Psoas muscle (tissue), 8 donors: Measurements from ENCODE around the gene RIPOR3. TPM values are rescaled to one million over a fixed set of nuclear protein-coding genes. Genes with fewer than 3 reads are reported as not detected.

Experiments
- ATAC-seq, 4 donors: fragments of 200-7000 bp; cut with Tn5 transposase; one replicate each; pipeline ENCODE4 v1.9.1; 2020; ENCODE audit warnings: moderate library complexity in 3 of 4, mild to moderate bottlenecking in 2 of 4
- DNase-seq, 2 donors: peaks; one replicate each; pipeline ENCODE4 v3.0.0-alpha.2; 2020
- H3K27ac ChIP-seq: fragments of 200-600 bp; one replicate; pipeline ENCODE4 v1.8.0; 2022
- H3K27me3 ChIP-seq, 3 donors: fragments of 200-600 bp in 1 of 3; one replicate each; pipeline versions ENCODE4 v1.6.1 to v1.8.0; 2013 to 2022; ENCODE audit warnings: low read length in 2 of 3, mild to moderate bottlenecking in 2 of 3, moderate library complexity in 1 of 3; ENCODE audit not compliant: insufficient read depth in 3 of 3
- H3K36me3 ChIP-seq, 2 donors: fragments of 200-600 bp in 1 of 2; one replicate each; pipeline versions ENCODE4 v1.6.1 to v1.8.0; 2013 to 2022; ENCODE audit warnings: low read depth in 1 of 2, mild to moderate bottlenecking in 1 of 2, moderate library complexity in 1 of 2; ENCODE audit not compliant: insufficient read depth in 1 of 2
- H3K4me1 ChIP-seq: fragments of 200-600 bp; one replicate; pipeline ENCODE4 v1.8.0; 2022
- H3K4me3 ChIP-seq: fragments of 200-600 bp; one replicate; pipeline ENCODE4 v1.8.0; 2022; ENCODE audit warnings: mild to moderate bottlenecking
- H3K9me3 ChIP-seq: fragments of 200-600 bp; one replicate; pipeline ENCODE4 v1.8.0; 2022
- CTCF ChIP-seq: fragments of 200-600 bp; IDR thresholded peaks from one replicate; pipeline ENCODE4 v1.8.0; 2022; ENCODE audit warnings: antibody characterized with exemption
- WGBS, 3 donors: extraction: QIAGEN DNeasy Blood & Tissue Kit; methylation state at CpG; one replicate each; pipeline versions ENCODE4 v1.1.6 to v1.1.7; 2013; 5-methylcytosine and 5-hydroxymethylcytosine counted together
- intact Hi-C, 2 donors: fragments of 100-400 bp; cut with DNase I; formaldehyde crosslinking; loops; one replicate each; pipeline versions ENCODE4 v1.11.0 to v1.14.2; 2022
- polyA plus RNA-seq, 3 donors: library from polyadenylated mRNA; stranded (reverse); fragments of 200-250 nt; gene quantifications; one replicate each; pipeline ENCODE4 v1.2.3, GENCODE V29; 2013
- total RNA-seq, 4 donors: library from RNA; stranded (reverse); fragmentation: NEBNext Ultra II Directional in 2 of 4; extraction: Animal tissue kit (Norgen Biotek cat#: 25700) in 2 of 4; gene quantifications; one replicate each; pipeline versions ENCODE4 v1.2.1 to v1.2.4, GENCODE V29; 2021 to 2023
- donor health status: healthy with polysubstance abuse.
- donor health status: DM: no; HTN: no; CAD: no; lungs with moderate emphysema.
- donor health status: Bipolar disorder and iron deficiency.
- donor health status: healthy.
- donor health status: DM: yes; HTN: yes; CAD: no.
- donor health status: DM: no; HTN: no; CAD: no.
- donor health status: DM: no; HTN: no; CAD: no.
- donor health status: DM: yes; HTN: yes; CAD: no.

The RIPOR3 gene
- total and polyA plus RNA-seq, 7 donors = 3.1 to 5.7 (median 5.2) TPM

DNA sequence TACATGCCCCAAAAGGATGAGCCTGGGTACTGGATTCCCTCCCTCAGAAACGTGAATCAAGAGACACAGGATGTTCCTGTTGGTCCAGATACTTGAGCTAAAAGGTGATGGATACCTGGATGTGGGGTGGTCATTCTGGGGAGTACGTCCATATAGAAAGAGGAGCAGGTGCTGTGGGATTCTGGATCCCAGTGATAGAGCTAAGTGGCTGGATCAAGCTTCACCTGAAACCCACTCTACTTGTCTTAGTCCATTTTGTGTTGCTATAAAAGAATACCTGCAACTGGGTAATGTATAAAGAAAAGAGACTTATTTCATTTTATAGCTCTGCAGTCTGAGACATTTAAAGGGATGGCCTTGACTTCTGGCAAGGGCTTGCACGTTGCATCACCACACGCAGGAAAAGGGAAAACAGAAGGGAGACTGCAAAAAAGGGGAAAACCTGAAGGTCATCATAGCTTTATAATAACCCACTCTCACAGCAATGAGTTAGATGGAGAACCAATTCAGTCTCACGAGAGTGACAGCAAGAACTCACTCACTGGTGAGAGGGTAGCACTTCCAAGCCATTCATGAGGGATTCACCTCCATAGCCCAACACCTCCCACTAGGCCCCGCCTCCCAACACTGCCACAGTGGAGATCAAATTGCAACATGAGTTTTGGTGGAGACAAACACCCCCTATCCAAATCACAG is 31.2 kb downstream of the RIPOR3 start:
- H3K4me1 ChIP-seq = peaks cover 13% of the 10 kb centered on the region
- intact Hi-C loops = loop anchor here (5.0 kb wide), 1 partner anchor 87 kb away; no protein-coding TSS in a partner anchor
- H3K36me3 ChIP-seq = no peaks in the 10 kb centered on the region
- H3K9me3 ChIP-seq = no peaks in the 10 kb centered on the region
- ATAC-seq (no peak), DNase-seq (no peak)
- WGBS, 3 donors = 87 to 92% (median 91%) methylated on average over 6 of the region's 6 CpGs
- H3K27me3 ChIP-seq = no peaks in the 10 kb centered on the region
- no peak overlapping the region for H3K4me3 ChIP-seq
- no peak overlapping the region for H3K27ac ChIP-seq
- no peak for TF ChIP-seq CTCF

GRCh38 chr20:50658804-50659380 is 32.5 kb downstream of the RIPOR3 start:
- intact Hi-C loops = no loop called here
- ATAC-seq = peak in 2 of 4 donors; percentile 39 to 47
- H3K4me1 ChIP-seq = peaks cover 13% of the 10 kb centered on the region
- H3K36me3 ChIP-seq = no peaks in the 10 kb centered on the region
- H3K4me3 ChIP-seq = no peak overlapping the region
- no peaks in the 10 kb centered on the region for H3K9me3 ChIP-seq
- WGBS, 3 donors = 32 to 48% (median 34%) methylated on average over 10 of the region's 10 CpGs
- TF ChIP-seq CTCF = peak; percentile 10
- H3K27me3 ChIP-seq = no peaks in the 10 kb centered on the region
- DNase-seq = no peak
- H3K27ac ChIP-seq = no peak overlapping the region

DNA sequence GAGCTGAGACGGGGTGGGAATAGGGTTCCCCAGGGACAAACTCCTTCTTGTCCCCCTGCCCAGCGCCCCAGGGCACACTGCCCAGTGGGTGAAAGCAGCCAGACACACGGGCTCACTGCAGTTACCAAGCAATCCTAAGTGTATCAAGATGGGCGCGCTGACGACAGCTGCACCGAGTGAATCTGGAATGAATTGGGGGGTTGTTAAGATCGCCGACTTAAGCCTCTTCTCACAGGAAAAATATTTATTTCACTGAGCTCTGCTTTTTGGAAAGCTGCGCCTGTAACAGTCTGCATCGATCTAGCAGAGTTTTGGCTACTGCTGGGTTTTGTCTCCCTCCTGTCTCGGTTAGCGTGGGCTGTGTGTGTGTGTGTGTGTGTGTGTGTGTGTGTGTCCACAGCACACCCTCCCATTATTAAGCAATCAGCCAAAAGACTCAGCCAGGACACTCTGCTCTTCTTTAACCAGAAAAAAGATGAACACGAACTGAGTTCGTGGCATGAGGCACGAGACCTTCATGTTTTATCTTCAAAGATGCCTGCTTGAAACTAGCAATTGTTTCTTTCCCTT is 35.9 kb downstream of the RIPOR3 start:
- no peak overlapping the region for H3K4me3 ChIP-seq
- TF ChIP-seq CTCF = no peak
- DNase-seq = peak; percentile 64 to 79
- no peaks in the 10 kb centered on the region for H3K36me3 ChIP-seq
- H3K27ac ChIP-seq = peak overlapping the region; percentile 58
- ATAC-seq = peak; percentile 39 to 65 (median 60)
- peaks cover 13% of the 10 kb centered on the region for H3K4me1 ChIP-seq
- 18 to 28% (median 24%) methylated on average over 16 of the region's 16 CpGs for WGBS, 3 donors
- H3K9me3 ChIP-seq = no peaks in the 10 kb centered on the region
- no peaks in the 10 kb centered on the region for H3K27me3 ChIP-seq
- intact Hi-C loops = no loop called here

DNA sequence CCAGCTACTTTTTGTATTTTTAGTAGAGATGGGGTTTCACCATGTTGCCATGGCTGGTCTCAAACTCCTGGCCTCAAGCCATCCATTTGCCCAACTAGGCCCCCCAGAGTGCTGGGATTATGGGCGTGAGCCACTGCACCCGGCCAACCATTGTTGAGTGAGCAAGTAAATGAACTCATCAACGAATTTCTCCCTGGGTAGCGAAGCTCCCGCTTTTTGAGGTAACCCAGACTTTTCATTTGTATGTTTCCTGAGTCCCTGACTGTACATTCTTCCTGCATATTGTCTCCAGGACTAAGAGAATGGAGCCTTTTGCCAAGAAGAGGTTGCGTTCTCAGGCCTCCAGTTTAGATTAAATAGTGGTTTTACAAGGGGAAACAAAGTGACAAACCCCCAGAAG is 36.4 kb downstream of the RIPOR3 start:
- Histone ChIP-seq H3K27ac (peak overlapping the region; percentile 58), H3K36me3 (no peaks in the 10 kb centered on the region), H3K4me1 (peaks cover 13% of the 10 kb centered on the region), H3K27me3 (no peaks in the 10 kb centered on the region), H3K4me3 (no peak overlapping the region), H3K9me3 (no peaks in the 10 kb centered on the region)
- DNase-seq (peak in 1 of 2 donors; percentile 33), ATAC-seq (peak in 1 of 4 donors; percentile 8)
- intact Hi-C loops = no loop called here
- WGBS, 3 donors = 56 to 59% (median 58%) methylated on average over 6 of the region's 6 CpGs
- TF ChIP-seq CTCF = no peak
